MCF 10A (cell line): ENCODE measurements around the gene FNDC11. TPM values are rescaled to one million over a fixed set of nuclear protein-coding genes. Genes with fewer than 3 reads are reported as not detected.

Experiments
- BruUV-seq: library from RNA; stranded (reverse); fragments of 400-500 nt; replicated peaks from 2 replicates; lab custom pipeline; 2021; lab: Mats Ljungman, UMichigan
- CTCF ChIA-PET: fragments of 300-600 bp; sonication (Branson Sonifier 250); formaldehyde crosslinking; extraction: SDS; loops from one replicate; lab custom pipeline; 2021; ENCODE audit warnings: antibody characterized with exemption, inconsistent platforms; lab: Yijun Ruan, JAX
- POLR2A ChIA-PET: fragments of 300-600, 350-650 bp; sonication (Branson Sonifier 250); formaldehyde crosslinking; extraction: SDS; loops from one replicate; lab custom pipeline; 2020; ENCODE audit warnings: antibody characterized with exemption, inconsistent platforms; lab: Yijun Ruan, JAX
- DNase-seq: peaks from one replicate; pipeline ENCODE4 v3.0.0-alpha.2; 2018; ENCODE audit not compliant: unreplicated experiment
- H3K27ac Mint-ChIP-seq: one replicate; pipeline ENCODE4 v1.8.0; 2022; ENCODE audit warnings: mild to moderate bottlenecking, low read depth, mixed read lengths; ENCODE audit not compliant: unreplicated experiment
- H3K27me3 Mint-ChIP-seq: one replicate; pipeline ENCODE4 v1.8.0; 2022; ENCODE audit warnings: mixed read lengths; ENCODE audit not compliant: insufficient read depth, unreplicated experiment
- H3K36me3 Mint-ChIP-seq: one replicate; pipeline ENCODE4 v1.8.0; 2022; ENCODE audit warnings: mild to moderate bottlenecking, moderate library complexity, mixed read lengths; ENCODE audit not compliant: insufficient read depth, unreplicated experiment
- H3K4me1 Mint-ChIP-seq: one replicate; pipeline ENCODE4 v1.8.0; 2022; ENCODE audit warnings: mixed read lengths; ENCODE audit not compliant: insufficient read depth, unreplicated experiment
- H3K4me3 Mint-ChIP-seq: one replicate; pipeline ENCODE4 v1.8.0; 2022; ENCODE audit warnings: mild to moderate bottlenecking, moderate library complexity, mixed read lengths; ENCODE audit not compliant: unreplicated experiment
- H3K9me3 Mint-ChIP-seq: one replicate; pipeline ENCODE4 v1.8.0; 2022; ENCODE audit warnings: mixed read lengths; ENCODE audit not compliant: unreplicated experiment
- intact Hi-C: fragments of 100-400 bp; cut with micrococcal nuclease; formaldehyde crosslinking; loops from 2 replicates; pipeline ENCODE4 v1.14.1; 2022
- total RNA-seq: library from RNA; stranded (reverse); gene quantifications from 2 replicates; pipeline ENCODE4 v1.2.3, GENCODE V29; 2022
- TF ChIP-seq, protein P1 (sequence below): fragments of 200-600 bp; IDR thresholded peaks from one replicate; pipeline ENCODE4 v1.8.0; 2022; ENCODE audit warnings: antibody characterized with exemption, mild to moderate bottlenecking; ENCODE audit not compliant: unreplicated experiment

FNDC11 gene
- total RNA-seq, 1 experiment from 2014 or later: 2.4 TPM

DNA sequence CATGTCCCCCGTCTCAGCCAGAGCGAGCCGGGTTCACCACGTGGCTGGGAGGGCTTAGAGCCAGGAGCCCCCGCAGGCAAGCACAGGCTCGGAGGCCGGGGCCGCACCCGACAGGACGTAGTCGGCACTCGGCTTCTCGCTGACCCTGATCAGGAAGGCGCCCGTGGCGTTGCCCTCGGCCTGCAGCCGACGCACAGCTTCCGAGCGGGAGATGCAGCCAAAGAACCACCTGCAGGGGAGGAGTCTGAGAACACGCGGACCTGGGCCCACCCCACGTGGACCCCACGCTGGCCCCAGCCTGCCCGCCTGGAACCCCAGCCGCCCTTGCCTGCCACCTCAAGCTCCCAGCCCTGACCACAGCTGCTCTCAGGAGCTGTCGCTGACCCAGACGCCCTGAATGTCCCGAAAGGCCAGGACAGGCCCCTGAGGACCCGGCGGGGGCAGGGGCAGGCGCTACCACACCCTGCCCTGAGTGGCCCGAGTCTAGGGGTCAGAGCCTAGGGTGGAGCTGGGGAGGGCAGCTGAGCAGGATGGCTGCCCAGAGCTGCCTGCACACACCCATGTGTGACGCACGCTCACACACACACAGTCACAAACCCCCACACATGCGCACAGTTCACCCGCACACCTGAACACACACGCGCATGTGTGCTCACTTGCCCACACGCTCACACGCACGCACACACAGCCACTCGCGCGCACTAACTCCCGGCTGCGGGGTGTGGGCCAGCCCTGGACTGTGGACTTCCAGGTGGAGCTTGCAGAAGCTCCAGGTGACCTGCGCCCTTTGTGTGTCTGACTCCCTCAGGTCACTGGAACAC, 18.9 kb upstream of the FNDC11 start:
- no peak overlapping the region for H3K27ac Mint-ChIP-seq
- intact Hi-C loops: loop anchor here (5.0 to 10.0 kb wide), 3 partner anchors 110 to 422 kb away; partner anchors contain the start of genes TNFRSF6B and UCKL1
- H3K4me3 Mint-ChIP-seq: no peak overlapping the region
- H3K27me3 Mint-ChIP-seq: no peaks in the 10 kb centered on the region
- CTCF ChIA-PET: interaction anchor here (0.5 to 2.5 kb wide), 4 partner anchors 9 to 357 kb away, joined by 3 to 10 read pairs (median 4); no protein-coding TSS in a partner anchor
- no peak for DNase-seq
- BruUV-seq: no TSS peak
- POLR2A ChIA-PET: interaction anchor here (0.7 to 11.8 kb wide), 12 partner anchors 8 to 446 kb away, joined by 3 to 124 read pairs (median 4); partner anchors contain the start of genes GMEB2, PPDPF, PRPF6 and SAMD10
- TF ChIP-seq, protein P1, sequence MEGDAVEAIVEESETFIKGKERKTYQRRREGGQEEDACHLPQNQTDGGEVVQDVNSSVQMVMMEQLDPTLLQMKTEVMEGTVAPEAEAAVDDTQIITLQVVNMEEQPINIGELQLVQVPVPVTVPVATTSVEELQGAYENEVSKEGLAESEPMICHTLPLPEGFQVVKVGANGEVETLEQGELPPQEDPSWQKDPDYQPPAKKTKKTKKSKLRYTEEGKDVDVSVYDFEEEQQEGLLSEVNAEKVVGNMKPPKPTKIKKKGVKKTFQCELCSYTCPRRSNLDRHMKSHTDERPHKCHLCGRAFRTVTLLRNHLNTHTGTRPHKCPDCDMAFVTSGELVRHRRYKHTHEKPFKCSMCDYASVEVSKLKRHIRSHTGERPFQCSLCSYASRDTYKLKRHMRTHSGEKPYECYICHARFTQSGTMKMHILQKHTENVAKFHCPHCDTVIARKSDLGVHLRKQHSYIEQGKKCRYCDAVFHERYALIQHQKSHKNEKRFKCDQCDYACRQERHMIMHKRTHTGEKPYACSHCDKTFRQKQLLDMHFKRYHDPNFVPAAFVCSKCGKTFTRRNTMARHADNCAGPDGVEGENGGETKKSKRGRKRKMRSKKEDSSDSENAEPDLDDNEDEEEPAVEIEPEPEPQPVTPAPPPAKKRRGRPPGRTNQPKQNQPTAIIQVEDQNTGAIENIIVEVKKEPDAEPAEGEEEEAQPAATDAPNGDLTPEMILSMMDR: no peak
- no peaks in the 10 kb centered on the region for H3K9me3 Mint-ChIP-seq
- H3K36me3 Mint-ChIP-seq: no peaks in the 10 kb centered on the region
- peaks cover 21% of the 10 kb centered on the region for H3K4me1 Mint-ChIP-seq

- ChIA-PET POLR2A (interaction anchor here (0.6 to 11.8 kb wide), 14 partner anchors 9 to 444 kb away, joined by 3 to 124 read pairs (median 14); partner anchors contain the start of genes ARFRP1, GMEB2, PPDPF and PRPF6), CTCF (interaction anchor here (0.5 to 2.7 kb wide), 11 partner anchors 14 to 539 kb away, joined by 3 to 20 read pairs (median 4); partner anchors contain the start of genes PPDPF and YTHDF1)
- TF ChIP-seq, protein P1: no peak
- Mint-ChIP-seq H3K4me1 (peaks cover 21% of the 10 kb centered on the region), H3K27ac (no peak overlapping the region), H3K36me3 (no peaks in the 10 kb centered on the region), H3K9me3 (no peaks in the 10 kb centered on the region), H3K27me3 (no peaks in the 10 kb centered on the region), H3K4me3 (peak overlapping the region; percentile 73)
- BruUV-seq: no TSS peak
- peak; percentile 41 for DNase-seq
- intact Hi-C loops: loop anchor here (2.0 to 10.0 kb wide), 4 partner anchors 108 to 421 kb away; partner anchors contain the start of genes TNFRSF6B, TPD52L2 and UCKL1
Observed at GRCh38 chr20:63536241-63536977, 17.6 kb upstream of the FNDC11 start.

- Mint-ChIP-seq H3K4me1 (peaks cover 17% of the 10 kb centered on the region), H3K9me3 (no peaks in the 10 kb centered on the region), H3K4me3 (peak within 1 kb of the TSS; percentile 73), H3K27me3 (no peaks in the 10 kb centered on the region), H3K27ac (peak within 1 kb of the TSS; percentile 92), H3K36me3 (no peaks in the 10 kb centered on the region)
- BruUV-seq: no TSS peak
- intact Hi-C loops: loop anchor here (2.0 to 10.0 kb wide), 4 partner anchors 108 to 420 kb away; partner anchors contain the start of genes TNFRSF6B, TPD52L2 and UCKL1
- DNase-seq: peak; percentile 75
- CTCF ChIA-PET: interaction anchor here (0.5 to 3.0 kb wide), 33 partner anchors 10 to 611 kb away, joined by 3 to 24 read pairs (median 4); partner anchors contain the start of genes DIDO1, HELZ2, PPDPF and UCKL1
- TF ChIP-seq, protein P1: no peak
- POLR2A ChIA-PET: interaction anchor here (0.6 to 11.8 kb wide), 22 partner anchors 10 to 444 kb away, joined by 3 to 124 read pairs (median 7); partner anchors contain the start of genes ARFRP1, HELZ2, PPDPF and PRPF6
Observed at GRCh38 chr20:63536997-63537524, 16.9 kb upstream of the FNDC11 start, which contains the start of gene PTK6. Gene PTK6, minus strand, starts transcription at chr20:63537376. Its CDS starts 62 bp downstream, at chr20:63537314.
